Measurements from ENCODE around the gene FPR2. TPM values are rescaled to one million over a fixed set of nuclear protein-coding genes. Genes with fewer than 3 reads are reported as not detected.
"Not testable (repeated sequence)": the region's sequence is repeated elsewhere in the genome, so short reads cannot be mapped to it uniquely, and the experiment has no call there.

FPR2 gene
- polyA plus RNA-seq, 3 donors: 1.2 to 10.0 (median 3.9) TPM

DNA sequence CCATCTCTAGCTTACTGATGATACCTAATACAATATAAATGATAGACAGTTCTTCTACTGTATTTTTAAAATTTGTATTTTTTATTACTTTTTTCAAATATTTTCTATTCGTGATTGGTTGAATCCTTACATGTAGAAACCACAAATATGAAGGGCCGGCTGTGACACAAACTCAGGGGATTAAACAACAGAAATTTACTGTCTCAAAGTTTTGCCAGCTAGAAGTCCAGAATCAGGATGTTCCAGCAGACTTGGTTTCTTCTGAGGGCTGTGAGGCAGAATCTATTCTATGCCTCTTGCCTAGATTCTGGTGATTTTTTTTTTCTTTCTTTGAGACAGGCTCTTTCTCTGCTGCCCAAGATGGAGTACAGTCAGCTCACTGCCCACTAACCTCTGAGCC lies 23.1 kb upstream of the FPR2 start:
- WGBS, 3 donors: 69 to 71% (median 71%) methylated on average over 2 of the region's 2 CpGs
- H3K27ac ChIP-seq (ENCODE audit: low read depth, low read length): no peak overlapping the region

DNA sequence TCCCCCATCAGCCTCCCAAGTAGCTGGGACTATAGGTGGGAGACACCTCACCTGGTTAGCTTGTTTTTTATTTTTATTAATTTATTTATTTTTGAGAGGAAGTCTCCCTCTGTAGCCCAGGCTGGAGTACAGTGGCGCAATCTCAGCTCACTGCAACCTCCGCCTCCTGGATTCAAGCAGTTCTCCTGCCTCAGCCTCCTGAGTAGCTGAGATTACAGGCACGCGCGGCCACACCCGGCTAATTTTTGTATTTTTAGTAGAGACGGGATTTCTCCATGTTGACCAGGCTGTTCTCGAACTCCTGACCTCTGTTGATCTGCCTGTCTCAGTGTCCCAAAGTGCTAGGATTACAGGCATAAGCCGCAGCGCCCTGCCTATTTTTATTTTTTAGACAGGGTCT lies 22.5 kb upstream of the FPR2 start:
- H3K27ac ChIP-seq (ENCODE audit: low read depth, low read length): not testable (repeated sequence)
- 78 to 88% (median 85%) methylated on average over 10 of the region's 10 CpGs for WGBS, 3 donors

DNA sequence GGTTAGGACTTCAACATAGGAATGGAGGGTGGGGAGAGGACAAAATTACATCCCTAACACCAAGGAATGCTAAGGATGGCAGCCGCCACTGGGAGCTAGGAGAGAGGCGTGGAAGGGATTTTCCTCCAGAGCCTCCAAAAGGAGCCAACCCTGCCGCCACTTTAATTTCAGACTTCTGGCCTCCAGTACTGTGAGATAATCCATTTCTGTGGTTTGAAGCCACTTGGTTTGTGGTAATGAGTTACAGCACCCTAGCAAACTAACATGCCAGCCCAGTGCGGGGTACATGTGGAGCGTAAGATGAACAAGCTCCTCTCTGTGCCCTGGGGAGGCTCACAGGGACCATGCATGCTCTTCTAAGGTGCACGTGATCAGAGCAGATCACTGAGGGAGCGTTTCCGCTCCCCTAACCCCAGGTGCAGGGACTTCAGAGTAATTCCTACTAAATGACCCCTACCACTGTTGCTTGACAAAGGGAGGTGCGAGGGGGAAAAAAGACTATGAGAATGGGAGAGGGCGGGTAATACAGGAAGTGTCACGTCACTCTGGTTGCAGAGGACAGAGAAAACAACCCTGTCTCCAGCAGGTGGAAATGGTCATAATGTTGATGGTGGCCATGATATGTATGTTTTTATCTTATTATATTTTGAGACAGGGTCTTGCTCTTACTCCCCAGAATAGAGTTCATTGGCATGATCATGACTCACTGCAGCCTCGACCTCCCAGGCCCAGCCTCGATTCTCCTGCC lies 21.3 kb upstream of the FPR2 start:
- H3K27ac ChIP-seq (ENCODE audit: low read depth, low read length): no peak overlapping the region
- 65 to 69% (median 69%) methylated on average over 13 of the region's 13 CpGs for WGBS, 3 donors

DNA sequence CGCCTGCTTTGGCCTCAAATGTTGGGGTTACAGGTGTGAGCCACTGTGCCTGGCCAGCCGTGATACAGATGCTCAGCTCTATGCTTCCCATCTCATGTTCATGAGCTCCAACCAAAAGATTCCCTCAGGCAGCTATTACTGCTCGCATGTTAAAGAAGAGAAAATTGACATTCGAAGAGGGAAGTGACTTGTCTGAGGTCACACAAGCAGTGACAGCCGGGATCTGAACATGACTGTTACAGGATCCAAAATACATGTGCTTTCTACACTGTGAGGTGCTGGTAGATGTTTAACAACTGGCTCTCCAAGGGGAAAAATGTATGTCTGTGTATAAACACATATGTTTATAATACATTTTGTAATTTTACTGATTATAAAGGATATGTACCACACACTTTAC lies 20.6 kb upstream of the FPR2 start:
- H3K27ac ChIP-seq (ENCODE audit: low read depth, low read length): no peak overlapping the region
- WGBS, 3 donors: 60 to 75% (median 74%) methylated on average over 5 of the region's 5 CpGs

DNA sequence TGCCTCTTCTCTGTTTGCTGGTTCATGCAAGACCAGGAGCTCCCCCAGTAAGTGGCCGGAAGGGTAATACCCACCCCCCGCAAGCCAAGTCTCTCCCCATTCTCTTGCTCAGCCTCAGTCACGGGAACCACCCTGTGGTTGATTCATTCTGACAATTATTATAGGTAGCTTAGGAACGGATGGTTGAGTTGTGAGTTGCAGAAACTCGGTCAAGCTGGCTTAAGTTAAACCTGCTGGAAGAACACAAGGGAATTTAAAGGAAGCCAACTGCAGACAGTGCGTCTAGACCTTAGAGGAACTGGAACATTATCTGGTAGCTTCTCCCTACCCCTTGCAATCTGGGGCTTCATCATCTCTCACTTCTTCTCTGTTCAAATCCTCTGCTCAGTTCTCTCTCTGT lies 18.2 kb upstream of the FPR2 start:
- H3K27ac ChIP-seq (ENCODE audit: low read depth, low read length): no peak overlapping the region
- 52 to 60% (median 55%) methylated on average over 6 of the region's 6 CpGs for WGBS, 3 donors

DNA sequence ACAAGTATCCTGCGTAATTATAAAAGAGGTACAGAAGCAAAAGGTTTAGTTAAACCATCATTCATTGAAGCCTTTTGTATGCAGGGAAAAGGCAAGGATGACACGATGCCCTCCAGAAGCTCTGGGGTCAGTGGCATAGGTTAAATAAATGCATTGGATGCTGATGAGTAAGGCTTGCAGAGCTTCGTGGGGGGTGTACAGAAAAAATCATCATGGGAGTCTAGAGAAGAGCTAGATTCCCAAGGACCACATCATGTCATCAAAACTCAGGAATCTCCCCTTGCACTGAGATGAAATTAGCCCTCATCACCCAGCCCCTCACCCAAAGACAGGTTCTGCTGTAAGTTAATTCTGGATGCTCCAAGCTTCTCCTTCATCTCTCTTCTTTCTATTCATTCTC lies 17.6 kb upstream of the FPR2 start:
- no peak overlapping the region for H3K27ac ChIP-seq (ENCODE audit: low read depth, low read length)
- 77 to 84% (median 84%) methylated on average over 3 of the region's 3 CpGs for WGBS, 3 donors

DNA sequence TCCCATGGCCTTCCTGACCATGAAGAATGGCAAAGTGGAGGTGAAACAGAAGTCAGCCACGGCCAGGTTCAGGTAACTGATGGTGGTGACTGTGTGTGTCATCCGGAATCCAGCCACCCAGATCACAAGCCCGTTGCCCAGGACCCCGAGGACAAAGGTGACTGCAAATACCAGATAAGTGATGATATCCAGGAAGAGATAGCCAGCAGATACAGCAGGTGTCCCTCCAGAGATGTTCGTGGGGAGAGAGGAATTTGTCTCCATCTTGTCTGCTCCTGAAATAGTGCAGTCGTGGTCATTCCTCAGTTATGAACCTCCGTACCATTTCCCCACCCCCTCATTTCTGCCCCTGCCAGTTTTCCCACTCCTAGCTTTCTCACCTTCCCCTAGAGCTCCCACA lies 14.2 kb upstream of the FPR2 start:
- no peak overlapping the region for H3K27ac ChIP-seq (ENCODE audit: low read depth, low read length)
- WGBS, 3 donors: 54 to 78% (median 77%) methylated on average over 7 of the region's 7 CpGs

DNA sequence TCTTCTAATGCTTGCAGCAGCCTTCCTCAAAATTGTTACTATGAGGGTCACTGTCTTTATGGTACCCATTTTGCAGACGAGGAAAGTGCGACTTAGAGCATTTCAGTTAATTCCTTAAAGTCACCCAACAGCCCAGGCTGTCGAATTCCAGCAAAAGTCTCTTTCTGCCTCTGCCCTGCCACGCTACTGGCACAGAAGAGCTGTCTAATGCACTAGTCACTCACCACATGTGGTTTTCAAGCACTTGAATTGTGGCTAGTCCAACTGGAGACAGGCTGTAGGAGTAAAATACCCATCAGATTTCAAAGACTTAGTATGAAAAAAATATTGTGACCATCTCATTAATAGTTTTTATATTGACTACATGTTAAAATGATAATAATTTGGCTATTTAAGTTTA lies 11.0 kb upstream of the FPR2 start:
- no peak overlapping the region for H3K27ac ChIP-seq (ENCODE audit: low read depth, low read length)
- WGBS, 3 donors: 67 to 86% (median 84%) methylated on average over 4 of the region's 4 CpGs

DNA sequence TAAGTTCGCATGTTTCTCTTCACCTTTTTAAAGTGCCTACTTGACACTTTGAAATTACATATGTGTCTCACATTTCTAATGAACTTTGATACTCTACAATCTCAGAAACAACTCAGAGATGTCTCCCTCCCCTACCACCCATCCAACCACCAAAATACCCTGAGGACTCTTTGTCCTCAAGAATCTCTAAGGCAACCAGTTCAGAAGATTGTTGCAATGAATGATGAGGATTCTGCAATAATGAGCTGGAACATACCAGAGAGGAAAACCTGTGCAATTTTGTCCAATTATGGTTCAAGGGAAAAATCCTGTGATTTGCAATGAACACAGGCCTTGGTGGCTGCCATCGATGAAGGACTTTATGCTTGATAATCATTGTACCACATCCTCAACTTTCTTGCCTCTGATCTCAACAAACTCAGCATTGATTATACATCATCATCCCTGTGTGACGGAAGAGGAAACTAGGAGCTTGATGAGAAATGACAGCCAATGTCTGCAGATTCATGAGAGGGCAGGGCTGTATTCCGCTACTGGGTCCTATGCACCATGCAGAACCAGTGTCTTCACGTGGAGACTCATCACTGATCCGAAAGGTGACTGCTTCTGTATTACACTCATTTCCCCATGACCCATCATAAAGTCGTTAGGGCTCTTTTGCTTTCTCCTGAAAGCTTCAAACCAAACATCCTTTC lies 10.4 kb upstream of the FPR2 start:
- 69 to 77% (median 70%) methylated on average over 7 of the region's 7 CpGs for WGBS, 3 donors
- H3K27ac ChIP-seq (ENCODE audit: low read depth, low read length): no peak overlapping the region

DNA sequence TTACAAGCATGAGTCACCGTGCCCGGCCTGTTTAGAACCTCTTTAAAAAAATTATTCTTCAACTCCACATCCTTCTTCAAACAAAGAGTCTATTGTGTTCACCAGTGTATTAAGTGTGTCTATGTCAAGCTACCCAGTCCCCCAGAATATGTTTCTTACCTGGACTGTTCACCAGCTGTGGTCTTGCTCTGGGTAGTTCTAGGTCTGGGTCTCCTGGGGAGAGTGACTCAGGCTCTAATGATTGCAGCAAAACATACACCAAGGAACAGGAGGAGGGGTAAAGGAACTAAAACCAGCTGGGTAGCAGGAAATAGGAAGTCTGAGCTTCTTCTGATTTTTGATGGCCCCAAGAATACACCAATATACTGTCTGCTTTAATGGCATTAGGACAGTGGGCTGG lies 9.3 kb upstream of the FPR2 start, which contains the start of gene FPR1:
Gene FPR1, minus strand, starts transcription at position 224 of the 400 bp plus-strand sequence. CDS start 4,884 bp downstream, outside the sequence.
- WGBS, 3 donors: 31 to 79% (median 78%) methylated on average over 2 of the region's 2 CpGs
- no peak within 1 kb of the TSS for H3K27ac ChIP-seq (ENCODE audit: low read depth, low read length)

DNA sequence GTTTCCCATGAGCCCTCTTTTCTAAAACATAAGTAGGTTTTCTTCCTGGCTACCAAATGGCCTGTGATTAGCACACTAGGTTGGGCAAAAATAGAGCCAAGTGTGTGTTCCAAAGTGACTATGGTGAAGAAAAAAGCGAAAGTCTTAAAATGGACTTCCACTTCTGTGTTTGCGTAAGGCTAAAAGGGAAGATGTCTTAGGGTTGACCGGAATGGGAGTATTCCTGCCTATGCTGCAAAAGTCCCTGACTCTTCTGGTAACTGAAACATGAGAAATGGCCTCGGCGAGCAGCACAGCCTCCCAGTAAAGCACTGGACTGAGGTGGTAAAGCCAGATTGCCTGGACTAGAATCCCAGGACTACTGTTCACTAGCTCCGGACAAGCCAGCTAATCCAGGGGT lies 6.9 kb upstream of the FPR2 start:
- WGBS, 3 donors: 59 to 71% (median 68%) methylated on average over 6 of the region's 6 CpGs
- H3K27ac ChIP-seq (ENCODE audit: low read depth, low read length): no peak overlapping the region

DNA sequence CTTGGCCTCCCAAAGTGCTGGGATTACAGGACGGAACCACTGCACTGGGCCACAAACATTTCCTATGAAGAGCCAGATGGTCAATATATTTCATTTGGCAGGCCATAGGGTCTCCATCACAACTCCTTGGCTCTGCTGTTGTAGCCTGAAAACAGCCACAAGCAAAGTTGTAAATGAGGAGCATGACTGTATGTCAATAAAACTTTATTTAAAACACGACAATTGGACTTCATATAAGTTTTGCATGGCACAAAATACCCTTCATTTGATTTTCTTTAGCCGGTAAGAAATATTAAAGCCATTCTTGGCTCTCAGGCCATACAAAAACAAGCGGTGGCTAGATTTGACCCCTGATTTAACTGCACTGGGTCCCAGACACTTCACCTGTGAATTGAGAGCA lies 6.2 kb upstream of the FPR2 start:
- 75 to 85% (median 84%) methylated on average over 4 of the region's 4 CpGs for WGBS, 3 donors
- peak overlapping the region; percentile 59 for H3K27ac ChIP-seq (ENCODE audit: low read depth, low read length)

DNA sequence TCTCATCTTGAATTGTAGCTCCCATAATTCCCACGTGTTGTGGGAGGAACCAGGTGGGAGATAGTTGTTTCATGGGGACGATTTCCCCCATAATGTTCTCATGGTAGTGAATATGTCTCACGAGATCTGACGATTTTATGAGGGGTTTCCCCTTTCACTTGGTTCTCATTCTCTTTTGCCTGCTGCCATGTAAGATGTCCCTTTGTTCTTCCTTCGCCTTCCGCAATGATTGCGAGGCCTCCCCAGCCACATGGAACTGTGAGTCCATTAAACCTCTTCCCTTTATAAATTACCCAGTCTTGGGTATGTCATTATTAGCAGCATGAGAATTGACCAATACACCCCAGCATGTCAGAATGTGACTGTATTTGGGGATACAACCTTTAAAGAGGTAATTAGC lies 5.4 kb upstream of the FPR2 start:
- H3K27ac ChIP-seq (ENCODE audit: low read depth, low read length): no peak overlapping the region
- 76 to 78% (median 77%) methylated on average over 7 of the region's 7 CpGs for WGBS, 3 donors

DNA sequence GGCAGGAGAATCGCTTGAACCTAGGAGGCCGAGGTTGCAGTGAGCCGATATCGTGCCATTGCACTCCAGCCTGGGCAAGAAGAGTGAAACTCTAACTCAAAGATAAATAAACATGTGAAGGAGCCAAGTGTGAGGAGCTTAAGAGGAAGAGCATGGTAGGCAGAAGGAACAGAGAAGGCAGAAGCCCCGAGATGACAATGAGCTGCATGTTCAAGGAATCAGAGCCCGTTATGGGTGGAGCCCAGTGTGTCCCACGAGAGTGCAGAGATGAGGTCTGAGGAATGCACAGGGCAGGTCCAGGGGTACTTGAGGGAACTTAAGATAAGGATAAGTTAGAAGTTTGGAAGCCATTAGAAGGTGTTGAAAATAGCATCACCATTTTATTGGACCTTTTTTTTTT lies 716 bp downstream of the FPR2 start:
- 71 to 79% (median 72%) methylated on average over 7 of the region's 7 CpGs for WGBS, 3 donors
- H3K27ac ChIP-seq (ENCODE audit: low read depth, low read length): no peak overlapping the region

DNA sequence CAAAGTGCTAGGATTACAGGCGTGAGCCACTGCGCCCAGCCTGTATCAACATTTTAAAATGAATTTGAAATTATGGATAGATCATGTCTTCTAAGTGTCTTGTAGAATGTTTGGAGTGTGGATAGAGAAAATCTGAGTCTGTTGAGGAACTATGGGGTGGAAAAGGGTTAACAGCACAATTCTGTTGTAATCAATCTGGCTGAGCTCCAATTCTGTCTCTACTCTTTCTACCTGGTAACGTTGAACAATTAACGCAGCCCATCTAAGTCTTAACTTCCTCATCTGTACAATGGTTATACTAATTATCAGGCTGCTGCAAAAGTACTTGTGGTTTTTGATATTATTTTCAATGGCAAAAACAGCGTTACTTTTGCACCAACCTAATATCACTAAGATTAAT lies 4.1 kb downstream of the FPR2 start:
- 42 to 45% (median 44%) methylated on average over 5 of the region's 5 CpGs for WGBS, 3 donors
- no peak overlapping the region for H3K27ac ChIP-seq (ENCODE audit: low read depth, low read length)

DNA sequence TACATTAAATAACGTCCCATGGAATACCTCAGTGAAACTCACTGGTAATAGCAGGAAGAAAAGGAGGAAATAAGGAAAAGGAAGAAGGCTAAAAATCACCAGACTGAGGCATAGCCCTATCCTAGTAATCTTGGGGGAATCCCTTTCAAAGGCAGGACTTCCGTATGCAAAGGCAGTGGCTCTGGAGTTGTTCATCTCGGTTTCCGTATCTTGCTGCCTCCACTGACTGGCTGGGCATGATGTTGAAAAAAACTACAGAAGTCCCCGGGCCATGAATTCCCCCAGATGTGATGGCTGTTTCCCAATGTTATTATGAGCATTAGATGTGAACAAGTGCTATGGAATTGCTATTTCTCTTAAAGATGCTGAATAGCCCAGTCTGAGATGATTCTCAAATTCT lies 5.5 kb downstream of the FPR2 start:
- H3K27ac ChIP-seq (ENCODE audit: low read depth, low read length): no peak overlapping the region
- 55 to 59% (median 56%) methylated on average over 5 of the region's 5 CpGs for WGBS, 3 donors

DNA sequence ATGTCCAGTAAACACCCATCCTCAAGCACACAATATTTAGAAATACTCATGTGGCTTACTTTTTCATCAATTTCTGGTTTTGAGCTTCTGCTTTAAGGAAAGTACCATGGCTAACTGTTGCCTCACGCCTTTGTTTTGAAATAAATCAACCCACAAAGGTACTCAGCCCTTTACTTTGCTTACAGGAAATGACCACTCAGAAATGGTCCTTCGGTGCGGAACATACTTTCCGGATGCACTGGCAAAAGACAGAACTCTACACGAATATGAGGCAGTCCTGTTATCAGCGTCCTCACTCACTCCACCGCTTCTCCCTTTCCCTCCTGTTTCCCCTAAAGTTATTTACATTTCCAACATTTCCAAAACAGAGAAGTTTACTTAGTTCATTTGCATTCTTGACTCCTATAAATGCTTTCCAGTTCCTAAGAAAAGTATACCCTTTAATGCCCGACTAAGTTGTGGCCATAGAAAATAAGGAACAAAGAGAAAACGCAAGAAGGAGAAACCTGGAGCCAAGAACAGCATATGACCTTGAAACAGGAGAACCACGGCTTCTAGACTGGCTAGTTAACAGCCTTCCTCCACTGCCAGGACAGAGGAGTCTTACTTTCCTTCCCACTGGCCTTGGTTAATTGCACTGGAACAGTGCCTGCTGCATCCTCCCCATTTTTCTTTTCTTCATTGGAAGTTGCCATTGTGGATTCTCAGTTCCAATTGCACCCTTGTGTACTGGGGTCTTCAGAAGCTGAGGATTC lies 10.6 kb downstream of the FPR2 start:
- 25 to 51% (median 45%) methylated on average over 10 of the region's 10 CpGs for WGBS, 3 donors
- H3K27ac ChIP-seq (ENCODE audit: low read depth, low read length): peak overlapping the region; percentile 78

DNA sequence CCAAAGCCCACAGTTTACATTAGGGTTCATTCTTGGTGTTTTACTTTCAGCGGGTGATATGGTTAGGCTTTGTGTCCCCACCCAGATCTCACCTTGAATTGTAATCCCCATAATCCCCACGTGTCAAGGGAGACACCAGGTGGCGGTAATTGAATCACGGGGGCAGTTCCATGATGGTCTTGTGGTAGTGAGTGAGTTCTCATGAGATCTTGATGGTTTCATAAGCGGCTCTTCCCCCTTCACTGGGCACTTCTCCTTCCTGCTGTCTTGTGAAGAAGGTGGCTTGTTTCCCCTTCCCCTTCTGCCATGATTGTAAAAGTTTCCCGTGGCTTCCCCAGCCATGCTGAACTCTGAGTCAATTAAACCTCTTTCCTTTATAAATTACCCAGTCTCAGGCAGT lies 12.0 kb downstream of the FPR2 start:
- H3K27ac ChIP-seq (ENCODE audit: low read depth, low read length): no peak overlapping the region
- 46 to 55% (median 51%) methylated on average over 6 of the region's 6 CpGs for WGBS, 3 donors

DNA sequence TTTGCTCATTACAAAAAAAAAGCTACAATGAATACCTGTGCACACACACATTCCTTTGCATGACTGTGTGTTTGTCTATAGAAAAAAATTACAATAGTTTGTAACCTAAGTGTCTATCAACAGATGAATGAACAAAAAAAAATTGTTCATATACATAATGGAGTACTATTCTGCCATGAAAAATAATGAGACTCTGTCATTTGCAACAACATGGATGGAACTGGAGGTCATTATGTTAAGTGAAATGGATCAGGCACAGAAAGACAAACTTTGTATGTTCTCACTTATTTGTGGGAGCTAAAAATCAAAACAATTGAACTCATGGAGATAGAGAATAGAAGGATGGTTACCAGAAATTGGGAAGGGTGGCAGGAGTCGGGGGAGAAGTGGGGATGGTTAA lies 15.6 kb downstream of the FPR2 start:
- WGBS, 3 donors: 73 to 92% (median 92%) methylated on average over 1 of the region's 1 CpG
- H3K27ac ChIP-seq (ENCODE audit: low read depth, low read length): not testable (repeated sequence)
